Fibroblast of peridontal ligament (primary cell): Measurements from ENCODE around the gene KCNAB3.

Experiments
- DNase-seq: peaks from one replicate; pipeline ENCODE4 v3.0.0-alpha.2; 2010; ENCODE audit errors: extremely low read depth

KCNAB3 gene

DNA sequence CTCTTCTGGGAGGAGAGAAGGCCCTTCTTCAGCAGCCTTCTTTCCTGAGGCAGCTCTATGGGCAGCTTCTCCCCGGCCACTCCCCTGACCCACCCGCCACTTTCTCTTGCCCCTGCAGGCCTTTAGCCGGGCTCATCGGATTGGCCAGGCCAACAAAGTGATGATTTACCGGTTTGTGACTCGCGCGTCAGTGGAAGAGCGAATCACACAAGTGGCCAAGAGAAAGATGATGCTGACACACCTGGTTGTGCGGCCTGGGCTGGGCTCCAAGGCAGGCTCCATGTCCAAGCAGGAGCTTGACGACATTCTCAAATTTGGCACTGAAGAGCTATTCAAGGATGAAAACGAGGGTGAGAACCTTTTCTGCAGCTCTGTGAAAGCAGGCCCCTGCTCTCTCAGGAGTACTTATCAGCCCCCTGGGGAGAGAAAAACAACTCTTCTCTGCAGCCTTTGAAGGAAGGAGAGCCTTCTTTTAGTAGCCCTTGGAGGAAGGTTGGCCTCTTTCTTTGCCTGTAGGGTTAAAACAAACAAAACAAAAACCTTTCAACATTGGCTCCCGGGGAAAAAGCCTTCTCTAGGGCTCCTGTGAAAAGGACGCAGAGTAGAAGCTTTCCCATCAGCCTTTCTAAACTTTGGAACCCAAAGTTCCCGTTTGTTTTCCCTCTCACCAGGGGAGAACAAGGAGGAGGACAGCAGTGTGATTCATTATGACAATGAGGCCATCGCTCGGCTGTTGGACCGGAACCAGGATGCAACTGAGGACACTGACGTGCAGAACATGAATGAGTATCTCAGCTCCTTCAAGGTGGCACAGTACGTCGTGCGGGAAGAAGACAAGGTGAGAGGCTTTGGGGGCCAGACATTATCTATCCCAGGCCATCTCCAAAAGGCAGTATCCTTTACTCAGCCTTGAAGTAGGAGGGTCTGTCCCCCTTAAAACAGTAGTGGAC is 26.2 kb downstream of the KCNAB3 start:
- DNase-seq = no peak

DNA sequence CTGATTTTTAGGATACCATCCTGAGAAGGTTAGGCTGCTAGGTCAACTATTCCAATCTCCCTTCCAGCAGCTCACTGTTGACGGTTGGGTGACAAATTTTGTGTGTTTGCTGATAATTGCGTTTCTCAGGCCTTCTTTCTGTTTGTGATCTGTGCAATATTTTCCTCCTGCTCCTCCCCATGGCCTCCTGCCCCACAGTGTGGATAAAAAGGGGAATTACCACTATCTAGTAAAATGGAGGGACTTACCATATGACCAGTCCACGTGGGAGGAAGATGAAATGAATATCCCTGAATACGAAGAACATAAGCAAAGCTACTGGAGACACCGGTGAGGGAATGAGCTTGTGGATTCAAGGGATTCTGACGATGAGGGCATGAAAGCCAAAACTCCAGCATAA is 31.9 kb downstream of the KCNAB3 start:
- DNase-seq = peak; percentile 86

DNA sequence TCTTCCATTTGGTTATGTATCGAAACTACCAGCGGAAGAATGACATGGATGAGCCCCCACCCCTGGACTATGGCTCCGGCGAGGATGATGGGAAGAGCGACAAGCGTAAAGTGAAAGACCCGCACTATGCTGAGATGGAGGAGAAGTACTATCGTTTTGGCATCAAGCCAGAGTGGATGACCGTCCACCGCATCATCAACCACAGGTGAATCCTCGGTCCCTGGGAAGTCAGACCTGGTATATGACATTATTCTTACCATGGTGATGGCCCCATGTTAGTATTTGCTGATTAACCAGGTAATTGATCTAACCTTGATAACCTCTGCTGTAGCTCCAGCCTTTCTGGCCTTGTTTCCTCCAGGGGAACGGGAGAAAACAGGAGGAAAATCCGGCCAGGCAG is 32.6 kb downstream of the KCNAB3 start:
- no peak for DNase-seq

DNA sequence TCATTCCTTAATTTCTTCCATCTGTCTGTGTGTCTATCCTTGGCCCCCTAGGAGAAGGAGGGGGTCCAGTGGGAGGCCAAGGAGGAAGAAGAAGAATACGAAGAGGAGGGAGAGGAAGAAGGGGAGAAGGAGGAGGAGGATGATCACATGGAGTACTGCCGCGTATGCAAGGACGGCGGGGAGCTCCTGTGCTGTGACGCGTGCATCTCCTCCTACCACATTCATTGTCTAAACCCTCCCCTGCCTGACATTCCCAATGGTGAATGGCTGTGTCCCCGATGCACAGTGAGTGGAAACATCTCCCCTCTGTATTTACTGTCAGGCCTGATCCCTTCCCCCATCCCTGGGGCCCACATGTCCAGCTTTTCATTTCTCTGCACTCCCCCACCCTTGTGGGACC is 34.8 kb downstream of the KCNAB3 start:
- no peak for DNase-seq

DNA sequence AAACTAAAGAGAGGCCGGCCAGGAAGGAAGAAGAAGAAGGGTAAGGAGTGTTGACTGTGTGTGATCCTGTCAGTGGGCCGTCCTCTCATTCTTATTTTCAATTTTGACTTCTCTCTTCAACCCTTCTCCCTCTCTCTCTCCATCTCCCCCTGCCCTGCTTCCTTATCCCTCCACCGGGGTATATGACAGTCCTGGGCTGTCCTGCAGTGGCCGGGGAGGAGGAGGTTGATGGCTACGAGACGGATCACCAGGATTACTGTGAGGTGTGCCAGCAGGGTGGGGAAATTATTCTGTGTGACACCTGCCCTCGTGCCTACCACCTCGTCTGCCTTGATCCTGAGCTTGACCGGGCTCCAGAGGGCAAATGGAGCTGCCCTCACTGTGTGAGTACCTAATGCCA is 35.4 kb downstream of the KCNAB3 start:
- no peak for DNase-seq

DNA sequence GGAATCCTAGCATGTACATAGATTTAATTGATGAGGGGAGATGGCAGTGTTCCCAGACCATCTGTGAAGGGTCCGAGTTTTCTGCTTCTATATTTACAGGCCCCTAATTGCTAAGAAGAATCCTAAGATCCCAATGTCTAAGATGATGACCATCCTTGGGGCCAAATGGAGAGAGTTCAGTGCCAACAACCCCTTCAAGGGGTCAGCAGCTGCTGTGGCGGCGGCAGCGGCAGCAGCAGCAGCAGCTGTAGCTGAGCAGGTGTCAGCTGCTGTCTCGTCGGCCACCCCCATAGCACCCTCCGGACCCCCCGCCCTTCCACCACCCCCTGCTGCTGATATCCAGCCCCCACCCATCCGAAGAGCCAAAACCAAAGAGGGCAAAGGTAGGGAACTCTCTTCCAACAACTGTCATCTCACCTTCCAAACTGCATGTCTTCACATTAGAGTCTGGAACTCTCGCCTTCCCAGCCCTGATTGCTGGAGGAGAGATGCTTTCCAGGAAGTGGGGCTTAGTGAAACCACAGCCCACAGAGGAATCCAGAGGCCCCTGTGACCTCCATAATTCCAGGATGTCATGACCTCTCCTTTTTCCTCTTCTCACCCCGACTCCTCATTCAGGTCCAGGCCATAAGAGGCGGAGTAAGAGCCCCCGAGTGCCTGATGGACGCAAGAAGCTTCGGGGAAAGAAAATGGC is 36.3 kb downstream of the KCNAB3 start:
- no peak for DNase-seq

DNA sequence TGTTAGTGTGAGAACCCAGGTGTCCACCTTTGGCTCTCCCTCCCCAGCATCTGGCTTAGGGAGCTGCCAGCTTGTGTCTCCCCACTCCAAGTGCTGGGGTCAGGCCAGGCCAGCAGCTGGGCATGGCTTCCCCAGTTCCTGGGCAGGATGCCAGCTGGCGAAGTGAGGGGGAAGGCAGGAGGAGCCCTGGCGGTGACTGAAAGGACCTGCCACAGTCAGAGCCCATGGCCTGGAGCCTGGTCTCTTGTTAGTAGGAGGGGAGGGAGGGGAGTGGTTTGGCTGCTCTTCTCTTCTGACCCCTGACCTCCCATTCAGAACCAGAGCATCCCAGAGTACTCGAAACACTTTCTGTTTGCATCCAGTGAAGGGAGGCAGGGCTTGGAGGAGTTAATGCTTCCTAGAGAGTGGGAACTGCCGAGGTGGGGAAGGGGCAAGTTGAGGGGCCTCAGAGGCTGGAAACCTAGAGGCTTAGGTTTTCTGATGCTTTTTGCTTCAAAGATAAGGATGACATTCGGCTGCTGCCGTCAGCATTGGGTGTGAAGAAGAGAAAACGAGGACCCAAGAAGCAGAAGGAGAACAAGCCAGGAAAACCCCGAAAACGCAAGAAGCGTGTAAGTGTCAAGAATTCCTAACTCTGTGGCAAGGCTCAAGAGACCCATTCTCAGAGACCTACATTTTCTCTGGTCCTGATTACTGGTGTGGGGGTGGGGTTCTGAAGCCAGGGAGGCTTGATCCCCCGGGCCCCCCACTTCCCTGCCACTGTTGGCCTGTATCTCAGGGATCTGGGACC is 40.3 kb downstream of the KCNAB3 start:
- DNase-seq = peak; percentile 93

DNA sequence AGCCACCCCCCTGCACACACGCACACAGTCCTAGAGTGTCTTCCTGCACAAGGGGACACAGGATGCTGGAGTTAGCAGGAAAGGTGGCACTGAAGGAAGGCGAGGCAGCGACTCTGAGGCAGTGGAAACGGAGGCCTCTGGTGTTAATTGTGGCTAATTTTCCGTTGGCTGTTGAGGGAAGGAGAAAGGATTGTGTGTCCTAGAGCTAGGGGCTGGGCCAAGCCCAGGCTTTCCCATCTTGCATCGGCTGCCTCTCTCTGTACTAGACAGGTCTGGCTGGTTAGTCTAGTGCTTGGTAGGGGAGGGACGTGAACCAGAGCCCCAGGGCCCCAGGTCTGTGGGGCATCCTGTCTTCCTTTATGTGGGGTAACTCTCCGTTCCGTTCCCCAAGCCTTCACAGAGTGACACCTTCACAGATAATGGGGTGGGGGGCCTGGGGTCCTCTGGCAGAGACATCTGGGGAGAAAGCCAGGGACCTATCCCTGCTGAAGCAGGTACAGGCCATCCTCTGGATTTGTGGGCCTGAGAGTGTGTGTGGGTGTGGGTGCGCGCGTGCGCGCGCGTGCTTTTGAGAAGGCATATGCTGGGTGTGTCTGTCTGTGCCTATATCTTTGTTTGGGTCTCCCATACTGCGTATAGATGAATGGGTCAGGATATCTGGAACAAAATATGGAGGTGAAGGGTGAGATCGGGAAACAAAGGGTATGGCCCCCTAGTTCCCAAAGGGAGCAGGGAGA is 41.3 kb downstream of the KCNAB3 start, which contains the start of gene CHD3:
CHD3 (plus strand) TSS at position 606 of the 737 bp plus-strand sequence. CDS start 212 bp downstream, outside the sequence.
- DNase-seq = peak; percentile 10

DNA sequence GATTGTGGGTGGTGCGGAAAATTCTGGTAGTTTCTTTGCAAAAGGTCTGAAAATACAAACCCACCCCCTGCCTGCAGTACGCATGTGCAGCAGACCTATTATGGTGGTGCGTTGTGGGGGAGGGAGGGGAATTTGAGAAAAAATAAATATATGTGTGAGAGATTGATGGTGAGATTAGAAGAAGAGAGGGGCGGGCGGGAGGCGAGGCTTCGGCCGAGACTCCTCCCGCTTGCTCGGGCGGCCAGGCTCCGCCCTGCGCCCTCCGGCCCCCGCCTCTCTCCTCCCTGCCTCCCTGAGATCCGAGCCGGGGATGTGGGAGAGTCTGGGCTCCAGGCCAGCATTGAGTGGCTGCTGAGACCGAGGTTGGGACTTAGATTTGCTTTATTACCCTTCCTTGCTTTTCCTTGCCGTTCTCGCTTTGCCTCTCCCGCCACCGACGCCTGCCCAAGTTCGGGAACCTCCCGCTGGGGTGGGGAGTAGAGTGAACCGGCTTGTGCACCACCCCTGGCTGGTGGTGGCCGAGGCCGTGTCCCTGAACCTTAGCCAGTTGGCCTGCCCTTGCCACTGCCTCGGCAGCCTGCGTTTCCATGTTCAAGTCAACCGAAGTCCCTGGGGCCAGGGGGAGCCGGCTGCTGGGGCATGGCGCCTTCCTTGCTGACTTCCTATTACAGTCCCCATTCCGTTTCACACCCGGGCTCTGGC is 42.0 kb downstream of the KCNAB3 start:
- peak; percentile 95 for DNase-seq

DNA sequence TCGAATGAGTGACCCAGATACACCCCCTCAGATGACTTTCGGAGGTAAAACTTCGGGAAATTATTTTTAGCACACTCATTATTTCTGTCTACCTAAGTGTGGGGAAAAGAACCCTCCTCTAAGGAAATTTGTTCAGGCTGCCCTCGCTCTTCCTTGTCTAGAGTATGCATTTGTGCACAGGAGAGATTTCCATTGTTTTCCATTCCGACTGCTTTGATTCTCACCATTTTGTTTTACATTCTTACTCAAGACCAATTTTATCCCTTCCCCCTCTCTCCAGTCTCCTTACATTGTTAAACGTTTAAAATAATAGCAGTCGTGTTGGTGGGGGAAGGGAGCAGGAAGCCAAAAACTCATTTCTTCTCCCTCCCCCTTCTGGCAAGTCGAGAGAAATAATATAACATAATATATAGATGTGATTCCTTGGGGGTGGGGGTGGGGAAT is 42.6 kb downstream of the KCNAB3 start:
- no peak for DNase-seq

DNA sequence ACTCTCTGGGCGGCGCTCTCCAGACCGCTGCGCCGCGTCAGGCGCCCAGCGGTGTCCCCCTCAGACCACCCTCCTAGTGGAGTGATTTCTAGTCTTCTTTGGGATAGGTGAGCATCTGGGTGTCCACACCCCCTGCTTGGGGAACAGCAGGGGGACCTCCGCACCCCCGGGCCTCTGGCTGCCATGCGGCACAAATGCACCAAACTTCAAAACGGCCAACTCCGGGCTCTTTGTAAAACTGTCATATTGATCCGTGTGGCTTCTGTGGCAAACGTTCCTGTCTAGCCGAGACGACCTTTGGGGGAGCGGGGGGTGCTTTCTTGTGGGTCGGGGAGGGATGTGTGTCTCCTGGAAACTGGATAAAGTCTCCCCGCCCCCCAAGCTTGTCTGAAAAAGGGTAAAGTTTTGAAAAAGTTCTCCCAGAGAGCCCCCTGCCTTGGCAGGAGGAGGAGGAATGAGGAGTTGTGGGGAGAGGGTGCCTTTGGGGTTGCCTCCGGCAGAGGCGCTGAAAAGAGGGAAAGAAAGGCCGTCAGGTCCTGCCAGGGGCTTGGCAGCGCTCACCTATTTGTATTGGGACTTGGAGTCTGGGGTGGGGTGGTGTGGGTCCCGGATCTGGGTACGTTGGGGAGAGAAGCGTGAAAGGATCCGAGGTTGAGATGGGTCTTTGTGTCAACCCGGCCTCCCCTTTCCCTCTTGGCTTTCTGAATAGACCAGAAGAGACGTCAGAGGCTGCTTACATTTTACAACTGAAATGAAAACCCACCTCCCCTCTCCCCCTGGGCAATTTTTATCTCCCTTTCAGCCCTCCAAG is 43.2 kb downstream of the KCNAB3 start:
- DNase-seq = peak; percentile 22

DNA sequence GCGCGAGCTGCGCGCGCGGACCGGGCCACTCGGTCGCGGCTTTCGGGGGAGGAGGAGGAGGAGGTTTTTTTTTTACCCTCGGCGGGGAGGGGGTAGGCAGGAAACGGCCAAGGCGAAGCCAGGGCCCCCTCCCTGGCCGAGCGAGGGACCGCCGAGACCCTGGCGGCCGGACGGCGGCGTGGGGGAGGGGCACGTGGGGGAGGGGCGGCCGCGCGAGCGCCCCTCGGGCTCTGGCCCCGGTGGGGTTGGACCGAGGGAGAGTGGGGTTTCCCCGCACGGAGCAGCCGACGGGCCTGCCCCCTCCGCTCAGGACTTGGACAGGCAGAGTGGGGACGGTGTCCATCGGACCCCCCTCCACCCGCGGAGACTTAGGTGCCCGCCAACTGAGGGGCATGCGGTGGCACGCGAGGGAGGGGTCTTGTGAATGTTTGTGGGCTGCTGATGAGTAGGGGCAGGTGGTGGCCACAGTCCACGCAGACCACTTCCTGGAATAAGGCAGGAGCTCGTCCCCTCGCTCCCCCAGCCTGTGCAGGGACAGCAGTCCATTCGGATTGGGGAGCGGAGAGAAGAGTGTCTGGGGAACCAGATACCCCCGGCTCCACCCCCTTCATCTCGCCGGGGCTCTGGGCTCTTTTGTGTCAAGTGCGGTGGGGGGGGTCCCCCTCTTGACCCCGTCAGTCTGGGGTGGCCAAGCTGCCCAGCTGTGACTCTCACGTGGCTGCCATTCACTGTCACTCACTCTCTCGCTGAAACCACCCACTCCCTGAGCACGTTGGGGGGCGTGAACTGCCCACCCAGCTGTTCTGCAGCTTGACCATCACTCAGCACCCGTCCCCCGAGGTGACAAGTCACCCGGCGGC is 44.1 kb downstream of the KCNAB3 start:
- no peak for DNase-seq

DNA sequence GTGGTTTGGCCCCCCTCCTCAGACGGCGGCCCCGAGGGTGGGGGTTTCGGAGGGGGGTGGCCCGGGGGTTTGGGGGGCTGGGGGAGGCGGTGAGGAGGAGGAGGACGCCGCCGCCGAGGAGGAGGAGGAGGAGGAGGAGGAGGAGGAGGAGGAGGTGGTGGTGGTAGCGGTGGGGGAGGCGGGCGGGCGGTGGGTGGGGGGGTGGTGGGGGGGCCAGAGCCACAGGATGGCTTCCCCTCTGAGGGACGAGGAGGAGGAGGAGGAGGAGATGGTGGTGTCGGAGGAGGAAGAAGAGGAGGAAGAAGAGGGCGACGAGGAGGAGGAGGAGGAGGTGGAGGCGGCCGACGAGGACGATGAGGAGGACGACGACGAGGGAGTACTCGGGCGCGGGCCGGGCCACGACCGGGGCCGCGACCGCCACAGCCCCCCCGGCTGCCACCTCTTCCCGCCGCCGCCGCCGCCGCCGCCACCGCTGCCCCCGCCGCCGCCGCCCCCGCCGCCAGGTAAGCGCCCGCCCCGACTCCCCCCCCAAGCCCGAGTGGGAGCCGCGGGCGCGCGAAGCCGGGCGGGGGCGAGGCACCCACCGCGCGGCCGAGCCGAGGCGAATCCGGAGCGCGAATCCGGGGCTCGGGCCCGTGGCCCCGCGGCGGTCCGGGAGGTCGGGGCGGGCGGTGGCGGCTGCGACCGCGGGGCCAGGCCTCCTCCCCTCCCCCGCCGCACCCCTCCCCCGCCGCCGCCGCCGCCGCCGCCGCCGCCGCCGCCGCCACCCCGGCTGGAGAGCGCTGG is 44.9 kb downstream of the KCNAB3 start:
- no peak for DNase-seq

DNA sequence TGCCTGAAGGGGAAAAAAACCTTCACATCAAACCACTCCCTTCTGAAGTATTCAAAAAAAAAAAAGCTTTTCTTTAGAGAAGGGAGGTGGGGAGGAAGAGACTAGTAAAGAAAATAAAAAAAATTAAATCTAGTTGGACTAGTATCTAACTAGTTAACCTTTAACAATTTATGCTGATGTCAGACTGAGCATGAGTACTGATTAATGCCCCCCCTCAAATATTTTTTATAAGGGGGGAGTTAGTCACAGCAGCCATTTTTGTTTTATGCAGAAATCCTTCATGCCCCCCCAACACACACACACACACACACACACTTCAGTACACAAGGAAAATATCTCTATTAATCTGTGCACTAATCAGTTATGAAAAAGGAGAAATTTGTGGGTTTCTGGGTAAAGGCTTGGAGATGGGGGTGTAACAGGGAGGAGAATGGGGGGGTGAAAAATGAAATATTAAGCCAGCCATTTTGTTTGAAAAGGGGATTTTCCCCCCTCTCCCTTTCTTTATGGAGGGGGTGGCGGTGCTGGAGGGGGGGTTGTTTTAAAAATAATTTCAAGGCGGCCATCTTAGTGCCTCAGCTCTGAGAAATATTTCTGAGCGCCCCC is 45.8 kb downstream of the KCNAB3 start:
- peak; percentile 54 for DNase-seq

DNA sequence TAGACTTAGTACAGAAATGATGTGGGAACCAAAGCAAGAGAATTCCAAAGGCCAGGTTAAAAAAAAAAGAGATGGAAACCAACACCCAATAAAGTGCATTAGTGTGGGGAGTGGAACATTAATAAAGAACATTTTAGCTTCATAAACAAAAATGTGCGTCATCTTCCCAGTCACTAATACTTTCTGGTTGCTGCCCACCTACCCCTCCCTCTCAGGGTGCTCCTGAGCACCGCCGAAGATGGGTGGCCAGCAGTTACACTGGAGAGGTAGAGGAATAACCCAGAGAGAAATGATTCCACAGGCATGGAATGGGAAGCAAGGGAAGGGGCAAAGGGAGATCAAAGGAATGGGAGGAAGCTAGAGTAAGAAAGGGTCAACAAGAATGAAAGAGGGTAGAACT is 47.0 kb downstream of the KCNAB3 start:
- no peak for DNase-seq

DNA sequence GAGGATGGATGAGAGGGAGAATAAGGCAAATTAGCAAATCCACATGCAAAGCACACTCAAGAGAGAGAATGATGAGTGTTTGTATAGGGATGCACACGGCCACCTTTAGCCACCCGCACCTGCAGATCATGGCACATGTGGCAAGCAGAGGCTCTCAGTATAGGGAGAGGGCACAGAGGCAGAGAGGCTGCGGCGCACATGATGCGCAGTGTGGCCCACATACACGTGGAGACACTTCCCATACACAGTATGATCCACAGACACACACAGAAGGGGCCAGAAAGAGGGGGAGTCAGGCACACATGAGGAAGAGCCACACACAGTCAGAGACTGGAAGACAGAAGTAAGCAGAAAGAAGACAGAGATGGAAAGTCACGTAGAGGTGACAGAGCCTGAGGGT is 47.6 kb downstream of the KCNAB3 start:
- DNase-seq = no peak

DNA sequence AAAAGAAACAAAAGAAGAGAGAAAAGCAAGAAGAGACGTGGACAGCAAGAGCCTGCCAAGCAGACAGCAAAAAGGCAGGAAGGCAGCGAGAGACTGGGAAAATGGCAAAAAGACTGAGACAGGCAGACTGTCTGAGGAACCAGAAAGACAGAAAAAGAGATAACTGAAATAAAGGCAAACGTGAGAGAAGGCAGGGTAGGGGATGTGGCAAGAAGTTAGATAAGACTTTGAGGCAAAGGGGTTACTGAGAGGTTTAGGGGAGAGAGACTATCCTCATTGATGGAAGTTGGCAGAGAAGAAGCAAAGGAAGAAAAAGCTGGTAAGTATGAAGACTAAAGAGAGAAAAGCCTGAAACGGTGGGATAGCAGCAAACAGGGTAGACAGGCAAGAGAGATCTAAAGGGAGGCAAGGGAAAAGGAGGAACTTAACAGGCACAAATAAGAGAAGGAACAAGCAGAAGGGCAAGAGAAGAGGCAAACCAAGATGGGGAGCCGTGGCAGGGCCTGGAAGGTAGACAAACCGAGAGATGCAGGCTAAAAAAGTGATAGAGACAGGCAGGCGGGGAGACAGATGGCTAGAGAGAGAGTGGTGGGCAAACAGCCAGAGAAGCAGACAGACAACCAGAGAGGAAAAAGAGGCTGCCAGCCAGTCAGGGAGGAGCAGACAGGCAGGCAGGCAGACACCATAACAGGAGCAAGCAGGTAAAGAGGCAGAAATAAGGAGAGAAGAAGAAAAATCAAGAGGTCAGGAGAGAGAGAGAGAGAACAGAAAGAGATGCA is 48.2 kb downstream of the KCNAB3 start:
- DNase-seq = no peak
